Activated T-helper 17 cell treated with anti-CD3 and anti-CD28 coated beads, Interleukin-2, amount 50 U/mL, for 72 hours (primary cell): Measurements from ENCODE around the gene SLC5A10. TPM values are rescaled to one million over a fixed set of nuclear protein-coding genes. Genes with fewer than 3 reads are reported as not detected.
"Not testable (repeated sequence)": the region's sequence is repeated elsewhere in the genome, so short reads cannot be mapped to it uniquely, and the experiment has no call there.

Experiments
- ATAC-seq: fragments of 150-1000 bp; cut with Tn5 transposase; replicated peaks from 2 replicates; pipeline ENCODE4 v1.10.0; 2021; ENCODE audit warnings: mild to moderate bottlenecking, moderate library complexity
- H3K27ac Mint-ChIP-seq: one replicate; pipeline ENCODE4 v1.8.0; 2022; ENCODE audit warnings: mixed read lengths
- H3K27me3 Mint-ChIP-seq: one replicate; pipeline ENCODE4 v1.8.0; 2022; ENCODE audit warnings: mixed read lengths
- H3K36me3 Mint-ChIP-seq: one replicate; pipeline ENCODE4 v1.8.0; 2022; ENCODE audit warnings: low read depth, mild to moderate bottlenecking, mixed read lengths
- H3K4me1 Mint-ChIP-seq: one replicate; pipeline ENCODE4 v1.8.0; 2022; ENCODE audit warnings: mixed read lengths
- H3K4me3 Mint-ChIP-seq: one replicate; pipeline ENCODE4 v1.8.0; 2022; ENCODE audit warnings: mild to moderate bottlenecking, mixed read lengths
- H3K9me3 Mint-ChIP-seq: one replicate; pipeline ENCODE4 v1.8.0; 2022; ENCODE audit warnings: mixed read lengths
- total RNA-seq, 2 donors: library from RNA; stranded (reverse); gene quantifications; one replicate each; pipeline ENCODE4 v1.2.3, GENCODE V29; 2022

SLC5A10 gene
- total RNA-seq, 2 donors from 2014 or later = not detected

- peaks cover 5% of the 10 kb centered on the region for H3K27me3 Mint-ChIP-seq
- H3K27ac Mint-ChIP-seq = no peak overlapping the region
- no peaks in the 10 kb centered on the region for H3K4me1 Mint-ChIP-seq
- no peak overlapping the region for H3K4me3 Mint-ChIP-seq
- ATAC-seq = no peak
- no peaks in the 10 kb centered on the region for H3K9me3 Mint-ChIP-seq
- peaks cover 5% of the 10 kb centered on the region for H3K36me3 Mint-ChIP-seq
Measured at GRCh38 chr17:19017401-19017800, 65.4 kb downstream of the SLC5A10 start.

- ATAC-seq = no peak
- no peaks in the 10 kb centered on the region for H3K9me3 Mint-ChIP-seq
- H3K27me3 Mint-ChIP-seq = peaks cover 5% of the 10 kb centered on the region
- H3K4me1 Mint-ChIP-seq = no peaks in the 10 kb centered on the region
- peaks cover 5% of the 10 kb centered on the region for H3K36me3 Mint-ChIP-seq
- no peak overlapping the region for H3K4me3 Mint-ChIP-seq
- no peak overlapping the region for H3K27ac Mint-ChIP-seq
Measured at GRCh38 chr17:19017804-19018599, 66.0 kb downstream of the SLC5A10 start.

DNA sequence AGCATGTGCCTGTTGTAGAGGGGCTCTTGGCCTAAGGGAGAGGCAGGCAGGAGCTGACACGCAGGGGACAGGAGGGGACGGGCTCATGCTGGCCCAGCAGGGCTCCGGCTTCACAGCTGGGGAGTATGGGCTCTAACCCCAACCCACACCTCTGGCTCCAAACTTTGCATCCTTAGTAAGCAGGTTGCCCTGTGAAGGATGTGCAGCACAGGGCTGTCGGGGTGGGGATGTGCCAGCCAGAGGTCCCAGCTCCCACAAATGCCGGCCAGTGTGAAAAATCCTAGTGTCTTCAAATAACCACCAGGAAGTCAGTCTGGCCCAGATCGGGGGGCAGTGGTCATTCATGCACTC is 66.6 kb downstream of the SLC5A10 start:
- peak overlapping the region; percentile 55 for H3K27ac Mint-ChIP-seq
- peaks cover 5% of the 10 kb centered on the region for H3K36me3 Mint-ChIP-seq
- no peak overlapping the region for H3K4me3 Mint-ChIP-seq
- no peaks in the 10 kb centered on the region for H3K4me1 Mint-ChIP-seq
- no peaks in the 10 kb centered on the region for H3K9me3 Mint-ChIP-seq
- ATAC-seq = no peak
- peaks cover 5% of the 10 kb centered on the region for H3K27me3 Mint-ChIP-seq

- no peak for ATAC-seq
- Mint-ChIP-seq H3K36me3 (peaks cover 5% of the 10 kb centered on the region), H3K27ac (peak overlapping the region; percentile 55), H3K4me3 (no peak overlapping the region), H3K4me1 (no peaks in the 10 kb centered on the region), H3K27me3 (peaks cover 5% of the 10 kb centered on the region), H3K9me3 (no peaks in the 10 kb centered on the region)
Measured at GRCh38 chr17:19019041-19019941, 67.3 kb downstream of the SLC5A10 start.

DNA sequence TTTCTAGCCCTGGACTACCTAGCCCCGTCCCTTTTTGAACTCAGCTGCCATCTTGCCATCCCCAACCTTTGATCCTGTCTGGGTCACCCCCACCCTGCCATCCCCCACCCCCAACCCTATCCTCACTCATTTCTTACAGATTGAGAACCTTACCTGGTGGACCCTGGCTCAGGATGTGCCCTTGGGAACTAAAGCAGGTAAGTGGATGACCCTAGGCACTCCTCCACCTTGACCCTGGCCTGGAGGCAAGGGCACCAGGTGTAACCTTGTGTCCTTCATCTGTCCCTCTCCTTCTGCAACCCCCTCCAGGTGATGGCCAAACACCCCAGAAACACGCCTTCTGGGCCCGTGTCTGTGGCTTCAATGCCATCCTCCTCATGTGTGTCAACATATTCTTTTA is 68.1 kb downstream of the SLC5A10 start:
- peak overlapping the region; percentile 71 for H3K27ac Mint-ChIP-seq
- peaks cover 9% of the 10 kb centered on the region for H3K36me3 Mint-ChIP-seq
- peaks cover 6% of the 10 kb centered on the region for H3K4me1 Mint-ChIP-seq
- H3K4me3 Mint-ChIP-seq = no peak overlapping the region
- no peaks in the 10 kb centered on the region for H3K9me3 Mint-ChIP-seq
- no peak for ATAC-seq
- peaks cover 5% of the 10 kb centered on the region for H3K27me3 Mint-ChIP-seq

DNA sequence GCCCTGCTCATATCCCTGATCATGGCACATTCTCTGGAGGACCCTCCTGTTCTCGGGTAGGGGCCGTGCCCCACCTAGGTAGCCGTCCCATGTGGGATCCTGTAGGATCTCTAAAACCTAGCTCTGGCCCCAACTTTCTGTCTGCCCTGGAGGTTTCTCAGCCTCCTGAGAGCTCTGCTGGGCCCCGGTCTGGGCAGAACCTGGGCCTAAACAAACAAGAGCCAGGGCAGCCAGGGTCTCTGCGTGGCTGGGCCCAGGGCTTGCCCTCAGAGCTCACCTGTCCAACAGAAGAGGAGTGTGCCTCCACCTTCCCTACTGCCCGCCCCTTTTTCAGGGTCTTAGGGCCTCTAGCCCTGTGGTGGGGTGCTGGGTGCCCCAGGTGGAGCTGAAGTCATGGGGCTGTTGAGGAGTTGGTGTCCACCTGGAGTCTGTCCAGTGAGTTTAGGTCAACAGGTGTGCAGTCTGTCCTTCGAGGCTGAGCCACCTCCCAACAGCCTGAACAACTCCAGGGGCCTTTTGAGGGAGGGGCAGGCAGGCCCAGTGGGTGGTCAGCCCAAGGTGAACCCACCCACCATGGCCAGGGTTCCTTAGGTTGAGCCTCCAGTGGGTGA is 69.2 kb downstream of the SLC5A10 start:
- not testable (repeated sequence) for H3K9me3 Mint-ChIP-seq, H3K27me3 Mint-ChIP-seq, H3K27ac Mint-ChIP-seq, H3K4me3 Mint-ChIP-seq, ATAC-seq, H3K36me3 Mint-ChIP-seq, H3K4me1 Mint-ChIP-seq

DNA sequence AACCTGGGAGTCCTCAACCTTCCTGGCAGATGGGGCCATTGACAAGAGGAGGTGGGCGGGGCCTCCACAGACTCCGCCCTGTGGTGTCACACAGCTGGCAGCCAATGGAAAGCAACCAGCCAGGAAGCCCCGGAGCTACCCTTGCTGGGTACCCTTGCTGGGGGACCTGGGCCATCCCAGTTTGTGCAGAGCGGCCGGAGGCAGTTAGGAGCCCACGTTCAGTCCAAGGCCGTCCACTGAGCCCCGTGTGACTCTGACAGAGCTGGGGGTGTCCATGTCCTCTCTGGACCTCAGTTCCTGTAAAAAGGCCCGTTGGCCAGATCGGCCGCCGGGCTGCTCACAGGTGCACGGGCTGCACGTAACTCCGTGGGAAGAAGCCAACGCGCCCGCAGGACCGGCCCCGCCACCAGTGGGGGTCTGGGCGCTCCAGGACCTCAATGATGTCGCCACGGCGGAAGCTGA is 69.7 kb downstream of the SLC5A10 start:
- no peaks in the 10 kb centered on the region for H3K27me3 Mint-ChIP-seq
- peaks cover 6% of the 10 kb centered on the region for H3K4me1 Mint-ChIP-seq
- H3K36me3 Mint-ChIP-seq = peaks cover 9% of the 10 kb centered on the region
- no peaks in the 10 kb centered on the region for H3K9me3 Mint-ChIP-seq
- H3K4me3 Mint-ChIP-seq = no peak overlapping the region
- H3K27ac Mint-ChIP-seq = no peak overlapping the region
- ATAC-seq = peak; percentile 42

GRCh38 chr17:19022128-19022527 is 70.2 kb downstream of the SLC5A10 start:
- Mint-ChIP-seq H3K27ac (no peak overlapping the region), H3K36me3 (peaks cover 9% of the 10 kb centered on the region), H3K4me1 (peaks cover 6% of the 10 kb centered on the region), H3K9me3 (no peaks in the 10 kb centered on the region), H3K27me3 (no peaks in the 10 kb centered on the region), H3K4me3 (no peak overlapping the region)
- no peak for ATAC-seq

GRCh38 chr17:19022747-19023146 is 70.8 kb downstream of the SLC5A10 start:
- no peak overlapping the region for H3K27ac Mint-ChIP-seq
- H3K4me1 Mint-ChIP-seq = peaks cover 6% of the 10 kb centered on the region
- no peaks in the 10 kb centered on the region for H3K27me3 Mint-ChIP-seq
- no peak for ATAC-seq
- no peak overlapping the region for H3K4me3 Mint-ChIP-seq
- H3K36me3 Mint-ChIP-seq = peaks cover 9% of the 10 kb centered on the region
- no peaks in the 10 kb centered on the region for H3K9me3 Mint-ChIP-seq

- Mint-ChIP-seq H3K4me1 (peaks cover 6% of the 10 kb centered on the region), H3K9me3 (no peaks in the 10 kb centered on the region), H3K36me3 (peaks cover 9% of the 10 kb centered on the region), H3K4me3 (no peak overlapping the region), H3K27ac (no peak overlapping the region), H3K27me3 (no peaks in the 10 kb centered on the region)
- no peak for ATAC-seq
Measured at GRCh38 chr17:19023209-19023999, 71.4 kb downstream of the SLC5A10 start.

DNA sequence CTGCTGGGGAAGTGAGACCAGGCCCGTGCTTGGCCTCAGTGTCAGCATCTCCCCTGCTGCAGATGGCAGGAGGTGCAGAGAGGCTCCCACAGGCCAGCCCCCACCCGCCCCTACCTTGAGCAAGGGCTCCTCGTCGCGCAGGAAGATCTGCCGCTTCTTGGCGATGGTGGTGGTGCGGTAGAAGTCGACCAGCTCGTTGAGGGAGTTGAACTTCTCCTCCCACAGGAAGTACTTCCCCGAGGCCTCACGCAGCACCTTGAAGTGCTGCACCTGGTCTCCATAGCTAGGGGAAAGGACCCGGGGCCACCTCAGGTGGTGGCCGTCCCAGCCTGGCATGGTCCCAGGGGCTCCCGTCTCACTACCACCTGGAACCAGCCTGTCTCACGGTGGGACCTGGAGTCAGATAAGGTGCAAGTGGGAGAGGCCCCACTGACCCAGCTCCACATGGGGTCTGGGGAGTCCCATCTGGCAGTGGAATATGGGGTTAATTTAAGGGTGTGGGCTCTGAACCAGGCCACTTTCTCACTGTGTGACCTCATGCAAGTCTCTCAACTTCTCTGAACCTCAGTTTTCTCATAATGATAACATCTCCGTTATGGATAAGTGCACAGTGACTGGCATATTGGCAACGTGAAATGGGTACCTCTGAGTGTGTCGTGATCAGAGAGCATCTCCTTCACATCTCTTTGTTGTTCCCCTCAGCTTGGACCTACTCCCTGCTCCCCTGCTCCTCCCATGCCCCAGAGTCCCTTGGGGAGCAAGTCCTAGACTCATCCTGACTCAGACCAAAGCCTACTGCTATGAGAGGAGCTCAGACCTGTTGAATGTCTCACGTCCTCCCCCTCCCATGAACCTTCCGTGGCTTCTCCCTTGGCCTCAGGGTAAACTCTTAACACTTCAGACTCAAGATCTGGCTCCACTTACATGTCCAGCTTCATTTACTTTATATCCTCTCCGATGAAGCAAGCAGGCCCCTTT is 72.4 kb downstream of the SLC5A10 start:
- peak overlapping the region; percentile 20 for H3K4me3 Mint-ChIP-seq
- peaks cover 9% of the 10 kb centered on the region for H3K36me3 Mint-ChIP-seq
- peak; percentile 61 for ATAC-seq
- H3K27me3 Mint-ChIP-seq = no peaks in the 10 kb centered on the region
- peak overlapping the region; percentile 74 for H3K27ac Mint-ChIP-seq
- H3K9me3 Mint-ChIP-seq = no peaks in the 10 kb centered on the region
- H3K4me1 Mint-ChIP-seq = peaks cover 6% of the 10 kb centered on the region

- H3K27ac Mint-ChIP-seq, H3K9me3 Mint-ChIP-seq, H3K4me1 Mint-ChIP-seq: not testable (repeated sequence)
Measured at GRCh38 chr17:19028671-19029070, 76.7 kb downstream of the SLC5A10 start.

GRCh38 chr17:19029740-19030139 is 77.8 kb downstream of the SLC5A10 start:
- H3K9me3 Mint-ChIP-seq = not testable (repeated sequence)

More at GRCh38 chr17:19028671-19029070, 76.7 kb downstream of the SLC5A10 start:
- not testable (repeated sequence) for H3K4me3 Mint-ChIP-seq, ATAC-seq, H3K27me3 Mint-ChIP-seq, H3K36me3 Mint-ChIP-seq

More at GRCh38 chr17:19029740-19030139, 77.8 kb downstream of the SLC5A10 start:
- not testable (repeated sequence) for H3K4me3 Mint-ChIP-seq, H3K4me1 Mint-ChIP-seq, ATAC-seq, H3K27ac Mint-ChIP-seq, H3K36me3 Mint-ChIP-seq, H3K27me3 Mint-ChIP-seq
